Loucy (cell line): Measurements from ENCODE around the gene HADH.

ENCODE experiments used
- EZH2phosphoT487 ChIP-seq: fragments of 200-600 bp; IDR thresholded peaks from 2 replicates; pipeline ENCODE4 v1.6.1; 2018; ENCODE audit warnings: antibody characterized with exemption, mild to moderate bottlenecking, moderate library complexity, borderline replicate concordance
- TF ChIP-seq, protein P1 (sequence below): fragments of 200-600 bp; sonication (generic); conservative IDR thresholded peaks from 2 replicates; pipeline ENCODE4 v1.5.1; 2014; ENCODE audit warnings: mild to moderate bottlenecking, antibody characterized with exemption, low read length

DNA sequence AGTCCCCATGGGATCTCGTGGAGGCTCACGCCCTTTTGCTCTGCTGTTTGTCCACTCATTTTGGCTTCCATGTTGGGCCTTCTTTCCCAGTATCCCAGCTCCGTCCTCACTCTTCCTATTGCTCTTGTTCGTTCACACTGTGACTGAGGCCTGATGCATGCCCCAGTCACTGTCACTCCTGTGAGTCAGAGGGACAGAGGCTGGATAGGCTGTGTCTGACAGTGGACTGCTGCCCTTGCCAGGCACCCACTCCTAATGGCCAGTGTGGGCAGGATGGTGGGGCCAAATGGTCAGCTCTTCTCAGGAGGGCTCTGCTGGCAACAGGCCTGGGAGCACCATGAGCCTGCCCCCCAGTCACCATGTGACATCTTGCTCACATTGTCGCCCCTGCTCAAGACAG lies 40.0 kb downstream of the HADH start:
- TF ChIP-seq, protein P1, sequence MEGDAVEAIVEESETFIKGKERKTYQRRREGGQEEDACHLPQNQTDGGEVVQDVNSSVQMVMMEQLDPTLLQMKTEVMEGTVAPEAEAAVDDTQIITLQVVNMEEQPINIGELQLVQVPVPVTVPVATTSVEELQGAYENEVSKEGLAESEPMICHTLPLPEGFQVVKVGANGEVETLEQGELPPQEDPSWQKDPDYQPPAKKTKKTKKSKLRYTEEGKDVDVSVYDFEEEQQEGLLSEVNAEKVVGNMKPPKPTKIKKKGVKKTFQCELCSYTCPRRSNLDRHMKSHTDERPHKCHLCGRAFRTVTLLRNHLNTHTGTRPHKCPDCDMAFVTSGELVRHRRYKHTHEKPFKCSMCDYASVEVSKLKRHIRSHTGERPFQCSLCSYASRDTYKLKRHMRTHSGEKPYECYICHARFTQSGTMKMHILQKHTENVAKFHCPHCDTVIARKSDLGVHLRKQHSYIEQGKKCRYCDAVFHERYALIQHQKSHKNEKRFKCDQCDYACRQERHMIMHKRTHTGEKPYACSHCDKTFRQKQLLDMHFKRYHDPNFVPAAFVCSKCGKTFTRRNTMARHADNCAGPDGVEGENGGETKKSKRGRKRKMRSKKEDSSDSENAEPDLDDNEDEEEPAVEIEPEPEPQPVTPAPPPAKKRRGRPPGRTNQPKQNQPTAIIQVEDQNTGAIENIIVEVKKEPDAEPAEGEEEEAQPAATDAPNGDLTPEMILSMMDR, result no peak
- TF ChIP-seq EZH2phosphoT487, result no peak
